GM12873 (cell line): ENCODE measurements around the gene CST3.

Experiments used
- TF ChIP-seq, protein P1 (sequence below): IDR thresholded peaks from 2 replicates; pipeline ENCODE4 v1.5.1; 2012; ENCODE audit warnings: low read depth, mild to moderate bottlenecking, moderate library complexity, low read length, control low read depth; ENCODE audit not compliant: insufficient read depth; ENCODE audit errors: missing control alignments

Gene CST3

DNA sequence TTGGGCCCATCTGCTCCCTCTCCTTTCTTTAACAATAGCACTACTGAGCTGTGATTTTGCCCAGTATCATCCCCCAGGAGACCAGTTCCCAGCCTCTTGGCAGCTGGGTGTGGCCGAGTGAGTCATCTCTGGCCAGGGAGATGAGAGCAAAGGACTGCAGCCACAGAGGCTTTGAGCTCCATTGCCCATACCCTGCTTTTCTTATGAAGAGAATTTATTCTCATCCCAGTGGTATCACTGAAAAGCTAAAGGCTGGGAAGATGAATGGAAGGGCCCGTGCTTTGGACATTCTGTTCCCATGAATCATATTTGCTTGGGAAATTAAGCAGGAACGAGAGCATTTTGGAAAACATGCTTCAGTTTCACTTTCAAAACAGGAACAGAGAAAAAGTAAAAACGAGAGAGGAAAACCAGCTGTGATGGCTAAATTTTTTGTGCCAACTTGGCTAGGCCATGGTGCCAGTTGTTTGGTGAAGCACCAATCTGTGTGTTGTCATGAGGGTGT lies 14.9 kb downstream of the CST3 start:
- TF ChIP-seq, protein P1, sequence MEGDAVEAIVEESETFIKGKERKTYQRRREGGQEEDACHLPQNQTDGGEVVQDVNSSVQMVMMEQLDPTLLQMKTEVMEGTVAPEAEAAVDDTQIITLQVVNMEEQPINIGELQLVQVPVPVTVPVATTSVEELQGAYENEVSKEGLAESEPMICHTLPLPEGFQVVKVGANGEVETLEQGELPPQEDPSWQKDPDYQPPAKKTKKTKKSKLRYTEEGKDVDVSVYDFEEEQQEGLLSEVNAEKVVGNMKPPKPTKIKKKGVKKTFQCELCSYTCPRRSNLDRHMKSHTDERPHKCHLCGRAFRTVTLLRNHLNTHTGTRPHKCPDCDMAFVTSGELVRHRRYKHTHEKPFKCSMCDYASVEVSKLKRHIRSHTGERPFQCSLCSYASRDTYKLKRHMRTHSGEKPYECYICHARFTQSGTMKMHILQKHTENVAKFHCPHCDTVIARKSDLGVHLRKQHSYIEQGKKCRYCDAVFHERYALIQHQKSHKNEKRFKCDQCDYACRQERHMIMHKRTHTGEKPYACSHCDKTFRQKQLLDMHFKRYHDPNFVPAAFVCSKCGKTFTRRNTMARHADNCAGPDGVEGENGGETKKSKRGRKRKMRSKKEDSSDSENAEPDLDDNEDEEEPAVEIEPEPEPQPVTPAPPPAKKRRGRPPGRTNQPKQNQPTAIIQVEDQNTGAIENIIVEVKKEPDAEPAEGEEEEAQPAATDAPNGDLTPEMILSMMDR = no peak

DNA sequence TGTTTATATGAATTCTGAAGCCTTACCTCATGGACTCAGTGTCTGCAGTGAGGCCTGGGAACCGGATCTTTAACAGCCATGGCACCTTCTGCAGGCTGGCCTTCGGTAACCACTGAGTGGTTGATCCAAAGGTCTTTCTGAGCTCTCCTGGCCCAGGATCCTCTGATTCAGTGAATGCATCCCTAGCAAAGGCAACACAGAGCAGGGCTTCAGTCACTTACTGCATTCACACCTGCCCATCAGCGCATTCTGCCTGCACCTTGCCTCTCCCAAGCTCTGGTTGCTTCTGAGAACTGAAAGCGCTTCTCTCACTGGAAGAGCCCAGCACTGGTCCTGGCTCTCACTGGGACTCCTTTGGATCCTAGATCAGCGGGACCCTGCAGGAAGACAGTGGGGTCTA lies 23.6 kb downstream of the CST3 start:
- TF ChIP-seq, protein P1 = no peak

DNA sequence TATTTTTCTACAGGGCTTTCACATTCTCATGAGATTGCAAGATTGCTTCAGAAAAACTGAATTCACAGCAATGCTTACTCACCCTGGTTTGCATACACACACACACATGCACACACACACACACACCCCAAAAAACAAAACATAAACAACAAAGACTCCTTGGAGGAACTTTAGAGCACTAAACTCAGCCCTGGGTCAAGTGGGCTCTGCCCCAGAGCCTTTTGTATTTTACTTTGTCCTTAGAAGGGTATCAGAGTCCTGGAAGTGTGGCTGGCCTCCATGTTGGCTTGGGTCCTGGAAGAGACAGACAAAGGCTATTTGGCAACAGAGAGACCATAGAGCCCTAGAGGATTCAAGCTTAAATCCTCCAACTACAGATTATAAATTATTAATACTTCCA lies 24.1 kb downstream of the CST3 start:
- TF ChIP-seq, protein P1 = no peak

DNA sequence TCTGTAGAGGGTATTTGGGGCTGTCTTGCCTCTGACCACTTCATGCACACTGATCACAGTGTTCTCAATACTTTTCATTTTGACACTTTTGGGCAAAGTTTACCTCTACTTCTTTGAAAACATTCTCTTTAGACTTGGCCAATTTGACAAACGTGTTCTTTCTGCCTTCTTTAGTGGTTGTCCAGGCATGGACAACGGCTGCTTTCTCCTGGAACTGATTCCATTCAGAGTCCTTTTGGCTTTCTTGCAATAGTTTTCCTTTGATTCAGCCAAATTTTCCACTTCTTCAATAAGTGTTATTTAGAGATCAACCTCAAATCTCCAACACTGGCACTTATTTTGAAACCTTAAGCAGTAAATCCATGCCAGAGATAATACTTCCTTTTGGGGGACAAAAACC lies 25.4 kb downstream of the CST3 start:
- TF ChIP-seq, protein P1 = no peak

DNA sequence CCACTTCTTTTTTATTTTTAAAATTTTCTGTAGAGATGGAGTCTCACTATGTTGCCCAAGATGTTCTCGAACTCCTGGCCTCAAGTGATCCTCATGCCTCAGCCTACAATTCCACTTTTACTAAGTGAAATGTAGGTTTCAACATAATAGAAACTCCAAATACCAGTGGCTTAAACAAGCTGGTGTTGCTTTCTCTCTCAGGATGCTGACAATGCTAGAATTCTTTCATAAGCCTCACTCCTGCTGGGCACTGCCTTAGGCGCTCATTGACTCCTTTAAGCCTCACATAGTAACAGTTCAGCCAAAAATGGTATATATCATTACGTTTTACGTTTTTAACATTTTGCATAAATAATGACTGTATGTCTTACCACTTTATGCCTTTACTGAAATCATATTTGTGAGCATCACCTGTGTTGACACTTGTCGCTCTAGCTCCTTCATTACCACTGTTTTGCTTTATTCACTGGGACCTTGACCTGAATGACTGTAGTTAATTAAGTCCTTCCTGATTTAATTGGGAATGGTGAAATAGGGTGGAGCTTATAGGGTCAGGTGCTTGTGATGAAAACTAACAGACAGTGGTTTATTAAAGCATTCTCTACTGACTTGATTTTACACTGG lies 28.2 kb downstream of the CST3 start:
- TF ChIP-seq, protein P1 = no peak

DNA sequence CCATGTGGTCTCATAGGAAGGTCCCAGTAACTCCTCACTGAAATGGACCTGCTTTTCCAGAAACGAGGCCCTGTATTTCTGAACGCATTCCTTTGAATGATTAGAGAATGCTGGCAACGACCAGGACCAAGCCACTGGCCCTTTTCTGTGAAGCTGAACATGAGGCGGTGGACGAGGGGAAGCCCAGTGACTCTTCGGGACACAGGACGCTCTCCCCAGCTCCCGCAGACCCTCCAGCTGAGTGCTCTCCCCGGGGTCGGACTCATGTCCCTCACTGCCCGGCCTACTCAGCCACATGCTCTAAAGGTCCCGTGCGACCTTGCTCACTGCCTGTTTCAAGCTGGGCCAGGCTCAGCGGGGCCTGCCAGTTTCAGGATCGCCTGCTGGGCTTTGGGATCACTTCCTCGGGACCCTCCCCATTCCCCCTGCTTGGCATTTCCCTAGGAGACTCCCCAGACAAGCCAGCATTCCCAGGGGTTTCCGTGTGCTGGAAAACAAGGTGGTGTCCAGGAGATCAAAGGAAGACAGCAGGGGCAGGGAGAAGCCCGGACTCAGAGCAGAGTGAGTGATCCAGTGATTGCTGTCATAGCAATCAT lies 29.4 kb downstream of the CST3 start:
- TF ChIP-seq, protein P1 = no peak

DNA sequence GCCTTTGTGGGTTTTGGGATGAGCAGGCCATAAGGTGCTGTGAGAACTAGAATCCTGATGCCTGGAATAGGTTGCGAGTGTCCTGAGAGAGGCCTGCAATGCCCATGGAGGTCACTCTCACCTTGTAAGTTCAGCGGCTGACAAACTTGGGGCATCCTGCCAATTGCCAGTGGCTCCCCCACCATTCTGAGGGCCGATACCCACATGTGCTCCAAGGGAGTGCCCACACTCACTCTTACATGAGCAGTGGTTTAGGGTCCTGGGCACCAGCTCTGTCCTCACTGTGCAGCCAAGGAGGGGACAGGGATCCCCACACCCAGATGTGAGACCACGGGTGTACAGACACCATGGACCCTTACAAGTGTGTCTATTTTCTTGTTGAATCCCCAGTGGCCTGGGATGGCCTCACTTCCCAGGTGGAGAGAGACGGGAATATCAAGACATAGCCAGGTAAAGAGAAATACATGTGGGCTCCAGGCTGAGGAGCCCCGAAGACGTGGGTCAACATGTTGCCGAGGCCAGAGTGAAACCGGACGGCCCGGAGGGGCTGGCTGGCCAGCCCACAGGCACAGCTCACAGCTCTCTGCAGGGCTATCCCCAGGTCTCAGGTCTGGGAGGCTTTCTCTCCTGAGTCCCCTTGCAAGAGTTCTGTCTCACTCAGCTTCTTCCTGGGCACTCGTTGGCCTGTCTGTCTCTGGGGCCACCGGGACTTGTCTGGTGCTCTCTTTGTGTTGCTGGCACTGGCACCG lies 30.1 kb downstream of the CST3 start:
- TF ChIP-seq, protein P1 = no peak
